ENCODE measurements around the gene ARID1A. TPM values are rescaled to one million over a fixed set of nuclear protein-coding genes. Genes with fewer than 3 reads are reported as not detected.
A peak's percentile ranks its signal among the peaks of the same experiment; 100 is the strongest.

ARID1A gene
- total and polyA plus RNA-seq, 8 donors, result 14.8 to 39.9 (median 25.5) TPM

DNA sequence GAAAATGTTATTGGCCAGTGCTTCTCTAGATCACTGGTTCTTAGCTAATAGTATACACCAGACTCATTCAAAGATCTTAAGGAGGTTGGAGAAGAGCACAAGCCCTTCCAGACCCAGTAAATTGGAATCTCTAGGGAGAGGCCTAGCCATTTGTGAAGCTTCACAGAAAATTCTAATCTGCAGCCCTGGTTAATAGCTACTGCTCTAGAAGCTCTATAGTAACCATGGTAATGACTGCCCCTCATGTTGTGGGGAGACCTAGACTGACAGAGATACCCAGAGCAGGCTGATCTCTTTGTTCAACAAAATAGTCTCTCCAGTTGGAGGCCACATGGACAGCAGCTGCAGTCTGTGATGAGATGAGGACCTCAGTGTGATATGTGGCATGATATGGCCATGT, 31.7 kb downstream of the ARID1A start:
- no peak for ATAC-seq
- H3K36me3 ChIP-seq, result peaks cover 0 to 23% (median 3%) of the 10 kb centered on the region in 3 donors
- H3K27ac ChIP-seq, result no peak overlapping the region
- H3K4me3 ChIP-seq, result no peak overlapping the region
- peaks cover 24 to 48% (median 38%) of the 10 kb centered on the region in 3 donors for H3K4me1 ChIP-seq
- TF ChIP-seq, protein P1, sequence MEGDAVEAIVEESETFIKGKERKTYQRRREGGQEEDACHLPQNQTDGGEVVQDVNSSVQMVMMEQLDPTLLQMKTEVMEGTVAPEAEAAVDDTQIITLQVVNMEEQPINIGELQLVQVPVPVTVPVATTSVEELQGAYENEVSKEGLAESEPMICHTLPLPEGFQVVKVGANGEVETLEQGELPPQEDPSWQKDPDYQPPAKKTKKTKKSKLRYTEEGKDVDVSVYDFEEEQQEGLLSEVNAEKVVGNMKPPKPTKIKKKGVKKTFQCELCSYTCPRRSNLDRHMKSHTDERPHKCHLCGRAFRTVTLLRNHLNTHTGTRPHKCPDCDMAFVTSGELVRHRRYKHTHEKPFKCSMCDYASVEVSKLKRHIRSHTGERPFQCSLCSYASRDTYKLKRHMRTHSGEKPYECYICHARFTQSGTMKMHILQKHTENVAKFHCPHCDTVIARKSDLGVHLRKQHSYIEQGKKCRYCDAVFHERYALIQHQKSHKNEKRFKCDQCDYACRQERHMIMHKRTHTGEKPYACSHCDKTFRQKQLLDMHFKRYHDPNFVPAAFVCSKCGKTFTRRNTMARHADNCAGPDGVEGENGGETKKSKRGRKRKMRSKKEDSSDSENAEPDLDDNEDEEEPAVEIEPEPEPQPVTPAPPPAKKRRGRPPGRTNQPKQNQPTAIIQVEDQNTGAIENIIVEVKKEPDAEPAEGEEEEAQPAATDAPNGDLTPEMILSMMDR (IDR thresholded peaks at IDR 0.05), result no peak
- FAIRE-seq, result no peak
- no peaks in the 10 kb centered on the region for H3K9me3 ChIP-seq
- no peak for DNase-seq
- no peaks in the 10 kb centered on the region for H3K27me3 ChIP-seq
- intact Hi-C loops (cut with DNase I), result no loop called here

DNA sequence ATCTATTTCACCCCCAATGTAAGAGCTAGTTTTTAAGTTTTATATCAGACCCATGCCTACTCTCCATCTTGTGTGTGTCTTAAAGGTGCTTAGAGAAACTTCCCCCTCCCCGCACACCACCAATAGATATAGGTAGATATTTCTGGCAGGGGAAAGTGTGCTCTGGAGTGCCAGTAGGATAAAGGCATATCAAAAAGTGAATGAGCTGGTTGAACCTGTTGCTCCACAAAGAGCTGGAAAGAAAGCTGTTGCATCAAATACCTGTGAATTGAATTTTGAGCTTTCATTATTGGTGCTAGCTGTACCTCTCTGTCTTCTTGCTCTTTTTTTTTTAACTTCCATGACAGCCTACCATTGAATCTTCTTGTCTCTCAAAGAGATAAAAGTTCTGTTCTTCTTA, 32.8 kb downstream of the ARID1A start:
- peaks cover 0 to 35% (median 12%) of the 10 kb centered on the region in 3 donors for H3K36me3 ChIP-seq
- peak in 1 of 4 donors; percentile 10 for ATAC-seq
- 36 to 40% methylated on average over 1 of the region's 1 CpG for WGBS, 2 donors
- peaks cover 24 to 41% (median 28%) of the 10 kb centered on the region in 3 donors for H3K4me1 ChIP-seq
- H3K27me3 ChIP-seq, result no peaks in the 10 kb centered on the region
- DNase-seq, result no peak
- TF ChIP-seq, protein P1 (IDR thresholded peaks at IDR 0.05), result no peak
- intact Hi-C loops (cut with DNase I), result no loop called here
- no peak overlapping the region for H3K27ac ChIP-seq
- H3K4me3 ChIP-seq, result no peak overlapping the region
- no peaks in the 10 kb centered on the region for H3K9me3 ChIP-seq
- FAIRE-seq, result no peak

DNA sequence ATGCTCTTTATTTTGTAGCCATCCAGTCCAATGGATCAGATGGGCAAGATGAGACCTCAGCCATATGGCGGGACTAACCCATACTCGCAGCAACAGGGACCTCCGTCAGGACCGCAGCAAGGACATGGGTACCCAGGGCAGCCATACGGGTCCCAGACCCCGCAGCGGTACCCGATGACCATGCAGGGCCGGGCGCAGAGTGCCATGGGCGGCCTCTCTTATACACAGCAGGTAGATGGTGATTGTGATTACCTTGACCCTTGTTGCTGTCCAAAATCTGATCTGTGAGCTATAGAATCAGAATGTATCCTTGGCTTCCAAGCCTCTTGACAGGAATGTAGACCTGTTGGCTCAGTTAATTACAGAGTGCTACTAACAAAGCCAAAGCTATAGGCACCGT, 33.8 kb downstream of the ARID1A start:
- H3K4me1 ChIP-seq, result peaks cover 14 to 32% (median 19%) of the 10 kb centered on the region in 3 donors
- no peaks in the 10 kb centered on the region for H3K27me3 ChIP-seq
- peaks cover 0 to 45% (median 12%) of the 10 kb centered on the region in 3 donors for H3K36me3 ChIP-seq
- intact Hi-C loops (cut with DNase I), result no loop called here
- ATAC-seq (no peak), FAIRE-seq (no peak), DNase-seq (no peak)
- 94% methylated on average over 12 of the region's 12 CpGs for WGBS, 2 donors
- no peak overlapping the region for H3K27ac ChIP-seq
- H3K4me3 ChIP-seq, result no peak overlapping the region
- no peaks in the 10 kb centered on the region for H3K9me3 ChIP-seq
- TF ChIP-seq, protein P1 (IDR thresholded peaks at IDR 0.05), result no peak

DNA sequence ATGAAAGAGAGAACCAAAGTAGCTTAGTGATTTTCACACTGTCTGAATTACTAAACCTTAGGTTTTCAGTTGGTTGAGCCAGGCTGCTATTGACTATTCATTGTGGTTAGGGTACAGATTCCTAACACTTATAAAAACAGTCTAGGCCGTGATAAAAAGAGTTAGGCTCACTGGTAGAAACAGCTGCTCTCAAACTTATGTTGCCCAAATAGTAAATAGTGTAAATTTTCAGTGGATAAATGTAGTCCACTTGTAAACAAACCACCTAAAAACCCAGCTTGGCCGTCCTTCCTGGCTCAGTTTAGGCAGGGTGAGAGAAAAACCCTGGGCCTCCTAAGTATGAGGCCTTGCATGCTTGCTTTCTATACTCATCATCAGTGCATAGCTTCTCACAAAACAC, 34.9 kb downstream of the ARID1A start:
- intact Hi-C loops (cut with DNase I), result no loop called here
- Histone ChIP-seq H3K4me1 (peaks cover 13 to 31% (median 14%) of the 10 kb centered on the region in 3 donors), H3K36me3 (peaks cover 0 to 55% (median 12%) of the 10 kb centered on the region in 3 donors), H3K4me3 (no peak overlapping the region), H3K9me3 (no peaks in the 10 kb centered on the region), H3K27me3 (no peaks in the 10 kb centered on the region), H3K27ac (no peak overlapping the region)
- TF ChIP-seq, protein P1 (IDR thresholded peaks at IDR 0.05), result no peak
- WGBS, 2 donors, result 81 to 86% methylated on average over 2 of the region's 2 CpGs
- FAIRE-seq (no peak), DNase-seq (no peak), ATAC-seq (no peak)

DNA sequence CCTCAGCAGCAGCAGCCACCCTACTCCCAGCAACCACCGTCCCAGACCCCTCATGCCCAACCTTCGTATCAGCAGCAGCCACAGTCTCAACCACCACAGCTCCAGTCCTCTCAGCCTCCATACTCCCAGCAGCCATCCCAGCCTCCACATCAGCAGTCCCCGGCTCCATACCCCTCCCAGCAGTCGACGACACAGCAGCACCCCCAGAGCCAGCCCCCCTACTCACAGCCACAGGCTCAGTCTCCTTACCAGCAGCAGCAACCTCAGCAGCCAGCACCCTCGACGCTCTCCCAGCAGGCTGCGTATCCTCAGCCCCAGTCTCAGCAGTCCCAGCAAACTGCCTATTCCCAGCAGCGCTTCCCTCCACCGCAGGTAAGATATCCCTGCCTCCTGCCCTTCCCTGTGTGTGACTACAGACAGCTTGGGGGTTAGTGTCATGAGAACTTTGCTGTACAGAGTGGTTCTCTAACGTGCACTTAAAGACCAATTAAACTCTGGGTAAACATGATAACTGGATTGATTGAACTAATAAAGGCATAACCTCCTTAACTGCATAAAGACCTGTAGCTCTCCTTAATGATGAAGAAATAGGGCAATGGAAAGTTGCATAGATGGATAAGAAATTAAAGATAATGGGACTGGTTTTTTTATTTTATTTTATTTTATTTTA, 35.6 kb downstream of the ARID1A start:
- Histone ChIP-seq H3K27me3 (no peaks in the 10 kb centered on the region), H3K27ac (no peak overlapping the region), H3K4me3 (no peak overlapping the region), H3K4me1 (peaks cover 13 to 29% (median 14%) of the 10 kb centered on the region in 3 donors), H3K36me3 (peaks cover 0 to 55% (median 12%) of the 10 kb centered on the region in 3 donors), H3K9me3 (no peaks in the 10 kb centered on the region)
- TF ChIP-seq, protein P1 (IDR thresholded peaks at IDR 0.05), result no peak
- no peak for FAIRE-seq
- no peak for ATAC-seq
- DNase-seq, result no peak
- intact Hi-C loops (cut with DNase I), result no loop called here
- 85 to 88% methylated on average over 11 of the region's 11 CpGs for WGBS, 2 donors

All from pancreas (tissue), 10 donors.